GM12864 (cell line): ENCODE measurements around the gene CD82.
"Not testable (repeated sequence)": the region's sequence is repeated elsewhere in the genome, so short reads cannot be mapped to it uniquely, and the experiment has no call there.

Experiments used
- DNase-seq: peaks from one replicate; pipeline ENCODE4 v3.0.0-alpha.2; 2011; ENCODE audit warnings: low read depth
- H3K4me3 ChIP-seq: 2 replicates; pipeline ENCODE4 v1.5.1; 2011; ENCODE audit warnings: mild to moderate bottlenecking, low read depth, low read length, control low read depth
- TF ChIP-seq, protein P1 (sequence below): IDR thresholded peaks from 2 replicates; pipeline ENCODE4 v1.5.1; 2011; ENCODE audit warnings: low read depth, mild to moderate bottlenecking, moderate library complexity, low read length, control low read depth, inconsistent platforms; ENCODE audit errors: missing control alignments

CD82 gene

DNA sequence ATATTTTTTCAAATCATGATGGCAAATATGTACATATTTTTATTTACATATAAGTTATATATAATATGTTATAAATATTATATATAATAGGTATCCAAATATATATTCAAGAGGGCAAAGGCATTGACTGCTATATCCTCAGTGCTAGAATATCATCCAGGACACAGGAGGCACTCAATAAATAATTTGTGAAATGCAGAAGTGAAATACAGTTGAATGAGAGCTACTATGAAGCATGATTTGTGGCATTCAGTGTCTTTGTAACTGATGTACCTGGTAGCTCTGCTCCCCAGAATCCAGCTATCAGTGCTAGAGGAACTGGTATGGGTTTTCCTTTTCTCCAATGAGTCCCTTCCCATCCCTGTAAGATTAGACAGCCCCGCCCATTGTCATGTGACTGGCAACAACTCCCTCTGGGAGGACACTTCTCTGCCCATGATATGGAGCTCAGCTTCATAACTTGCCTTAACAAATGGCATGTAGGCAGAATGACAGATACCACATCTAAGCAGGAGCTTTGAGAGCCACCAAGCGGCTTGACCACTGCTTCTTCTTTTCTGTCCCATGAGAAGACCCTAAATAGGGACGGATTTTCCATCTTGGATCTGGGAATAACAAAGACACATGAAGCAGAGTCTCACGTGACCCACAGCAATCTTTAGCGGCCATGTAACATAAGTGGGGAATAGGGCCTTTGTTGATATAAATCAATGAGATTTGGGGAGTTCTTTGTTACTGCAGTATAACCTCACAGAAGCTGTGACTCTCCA lies 10.2 kb upstream of the CD82 start:
- no peak for DNase-seq
- TF ChIP-seq, protein P1, sequence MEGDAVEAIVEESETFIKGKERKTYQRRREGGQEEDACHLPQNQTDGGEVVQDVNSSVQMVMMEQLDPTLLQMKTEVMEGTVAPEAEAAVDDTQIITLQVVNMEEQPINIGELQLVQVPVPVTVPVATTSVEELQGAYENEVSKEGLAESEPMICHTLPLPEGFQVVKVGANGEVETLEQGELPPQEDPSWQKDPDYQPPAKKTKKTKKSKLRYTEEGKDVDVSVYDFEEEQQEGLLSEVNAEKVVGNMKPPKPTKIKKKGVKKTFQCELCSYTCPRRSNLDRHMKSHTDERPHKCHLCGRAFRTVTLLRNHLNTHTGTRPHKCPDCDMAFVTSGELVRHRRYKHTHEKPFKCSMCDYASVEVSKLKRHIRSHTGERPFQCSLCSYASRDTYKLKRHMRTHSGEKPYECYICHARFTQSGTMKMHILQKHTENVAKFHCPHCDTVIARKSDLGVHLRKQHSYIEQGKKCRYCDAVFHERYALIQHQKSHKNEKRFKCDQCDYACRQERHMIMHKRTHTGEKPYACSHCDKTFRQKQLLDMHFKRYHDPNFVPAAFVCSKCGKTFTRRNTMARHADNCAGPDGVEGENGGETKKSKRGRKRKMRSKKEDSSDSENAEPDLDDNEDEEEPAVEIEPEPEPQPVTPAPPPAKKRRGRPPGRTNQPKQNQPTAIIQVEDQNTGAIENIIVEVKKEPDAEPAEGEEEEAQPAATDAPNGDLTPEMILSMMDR, result no peak

DNA sequence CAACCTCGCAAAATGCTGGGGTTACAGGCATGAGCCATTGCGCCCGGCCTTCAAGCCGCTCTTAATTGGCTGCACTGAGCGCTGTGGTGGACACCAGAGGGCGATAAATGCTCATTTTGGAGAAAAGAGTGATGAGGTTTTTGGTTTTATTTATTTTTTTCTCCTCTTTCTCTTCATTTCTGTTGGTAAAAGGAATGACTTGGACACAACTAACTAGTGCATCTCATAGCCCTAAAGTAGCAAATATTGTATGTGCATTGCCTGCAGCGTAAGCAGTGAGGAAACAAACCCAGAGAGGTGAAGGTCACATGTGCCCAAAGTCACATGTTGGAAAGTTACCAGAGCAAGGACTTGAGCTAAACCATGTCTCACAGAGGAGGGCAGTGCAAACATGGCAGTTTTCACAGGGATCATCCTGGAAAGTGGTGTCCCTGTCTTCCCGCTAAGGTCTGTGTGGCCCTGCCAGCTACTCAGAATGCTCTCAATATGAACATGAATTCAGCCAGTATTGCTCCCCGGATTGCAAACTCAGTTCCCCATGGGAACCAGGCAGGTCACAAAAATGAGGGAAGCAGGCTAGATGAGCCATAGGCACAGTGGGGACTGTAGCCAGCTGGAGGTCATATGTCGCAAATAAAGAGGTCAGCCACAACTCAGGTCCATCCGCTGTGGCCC lies 8.6 kb upstream of the CD82 start:
- no peak overlapping the region for H3K4me3 ChIP-seq
- TF ChIP-seq, protein P1, result peak; percentile 70

More for the DNA sequence above, 10.2 kb upstream of the CD82 start:
- no peak overlapping the region for H3K4me3 ChIP-seq

DNA sequence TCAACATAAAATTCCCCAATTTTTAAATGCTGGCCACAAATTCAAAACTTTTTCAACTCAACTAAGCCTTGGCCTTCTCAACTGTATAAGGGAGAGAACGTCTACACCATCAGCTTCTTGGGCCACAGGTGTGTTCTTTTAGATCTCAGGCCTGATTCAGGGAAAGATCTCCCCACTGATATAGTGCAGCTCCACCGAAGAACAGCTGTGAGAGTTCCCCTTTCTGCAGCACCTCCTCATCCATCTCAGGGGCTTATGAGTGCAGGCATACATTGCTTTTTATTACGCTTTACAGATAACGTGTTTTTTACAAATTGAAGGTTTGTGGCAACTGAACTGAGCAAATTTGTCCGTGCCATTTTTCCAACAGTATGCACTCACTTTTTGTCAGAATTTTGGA lies 8.0 kb upstream of the CD82 start:
- TF ChIP-seq, protein P1, result no peak
- no peak overlapping the region for H3K4me3 ChIP-seq
- no peak for DNase-seq

More for the DNA sequence above, 8.6 kb upstream of the CD82 start:
- no peak for DNase-seq

DNA sequence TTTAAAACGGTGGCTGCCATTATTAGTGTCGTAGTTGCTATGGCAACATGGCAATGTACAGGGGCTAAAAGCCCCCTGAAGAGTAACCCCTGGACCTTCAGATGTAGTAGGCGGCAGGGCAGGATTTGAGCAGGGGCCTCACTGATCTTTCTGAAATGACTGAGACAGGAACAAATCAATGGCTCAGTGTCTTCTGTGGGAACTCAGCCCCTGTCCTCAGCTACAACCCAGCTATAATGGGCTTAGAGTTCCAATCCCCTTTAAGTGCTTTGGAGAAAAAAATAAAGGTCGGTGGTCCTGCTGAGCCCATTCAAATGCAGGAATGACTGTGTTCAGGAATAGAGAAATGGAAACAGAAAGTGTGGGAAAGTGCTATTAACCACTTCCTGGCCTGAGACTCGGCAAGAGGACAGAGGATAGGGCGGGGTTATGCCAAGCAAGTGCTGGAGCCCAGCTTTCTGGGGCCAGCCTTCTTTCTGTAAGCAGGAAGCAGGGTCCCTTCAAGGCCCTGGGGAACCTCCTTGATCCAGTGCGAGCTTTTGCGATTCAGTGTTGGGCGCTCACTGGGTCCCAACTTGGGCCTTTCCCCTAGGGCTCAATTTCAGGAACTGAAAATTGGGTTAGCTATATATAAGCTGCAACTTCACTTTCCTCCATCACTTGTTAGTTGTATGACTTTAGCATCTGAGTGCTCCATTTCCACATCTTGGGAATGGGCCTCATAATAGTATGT lies 6.1 kb upstream of the CD82 start:
- peak overlapping the region; percentile 6 for H3K4me3 ChIP-seq
- TF ChIP-seq, protein P1, result no peak
- DNase-seq, result peak; percentile 66

DNA sequence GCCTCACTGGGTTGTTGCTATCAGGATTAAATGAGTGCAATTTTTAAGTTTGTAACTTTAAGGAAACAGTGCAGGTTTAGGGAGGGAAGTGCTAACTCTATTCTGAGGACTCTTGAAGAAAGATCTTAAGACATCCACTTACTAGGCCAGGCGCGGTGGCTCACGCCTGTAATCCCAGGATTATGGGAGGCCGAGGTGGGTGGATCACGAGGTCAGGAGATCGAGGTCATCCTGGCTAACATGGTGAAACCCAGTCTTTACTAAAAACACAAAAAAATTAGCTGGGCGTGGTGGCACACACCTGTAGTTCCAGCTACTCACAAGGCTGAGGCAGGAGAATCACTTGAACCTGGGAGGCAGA lies 5.5 kb upstream of the CD82 start:
- not testable (repeated sequence) for H3K4me3 ChIP-seq, DNase-seq

DNA sequence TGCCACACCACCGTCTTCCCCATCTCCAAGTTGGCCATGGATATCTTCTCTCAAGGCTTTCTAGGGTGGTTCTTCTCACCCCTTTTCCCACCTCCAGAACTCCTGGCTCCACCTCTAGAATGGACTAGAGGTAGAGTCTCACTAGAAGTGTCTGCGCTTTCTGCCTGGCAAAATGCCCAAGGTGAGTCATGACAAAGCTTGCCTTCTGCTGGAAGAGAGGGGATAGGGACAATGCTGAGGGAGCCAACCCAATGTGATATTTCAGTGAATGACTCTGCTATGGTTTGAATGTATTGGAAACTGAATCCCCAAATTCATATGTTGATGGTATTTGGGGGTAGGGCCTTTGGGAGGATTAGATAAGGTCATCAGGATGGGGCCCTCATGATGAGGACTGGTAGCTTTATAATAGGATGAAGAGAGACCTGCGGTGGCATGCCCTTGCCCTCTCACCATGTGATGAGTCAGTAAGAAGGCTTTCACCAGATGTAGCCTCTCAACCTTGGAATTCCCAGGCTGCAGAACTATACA lies 4.1 kb upstream of the CD82 start:
- H3K4me3 ChIP-seq, result no peak overlapping the region
- DNase-seq, result no peak
- TF ChIP-seq, protein P1, result no peak

DNA sequence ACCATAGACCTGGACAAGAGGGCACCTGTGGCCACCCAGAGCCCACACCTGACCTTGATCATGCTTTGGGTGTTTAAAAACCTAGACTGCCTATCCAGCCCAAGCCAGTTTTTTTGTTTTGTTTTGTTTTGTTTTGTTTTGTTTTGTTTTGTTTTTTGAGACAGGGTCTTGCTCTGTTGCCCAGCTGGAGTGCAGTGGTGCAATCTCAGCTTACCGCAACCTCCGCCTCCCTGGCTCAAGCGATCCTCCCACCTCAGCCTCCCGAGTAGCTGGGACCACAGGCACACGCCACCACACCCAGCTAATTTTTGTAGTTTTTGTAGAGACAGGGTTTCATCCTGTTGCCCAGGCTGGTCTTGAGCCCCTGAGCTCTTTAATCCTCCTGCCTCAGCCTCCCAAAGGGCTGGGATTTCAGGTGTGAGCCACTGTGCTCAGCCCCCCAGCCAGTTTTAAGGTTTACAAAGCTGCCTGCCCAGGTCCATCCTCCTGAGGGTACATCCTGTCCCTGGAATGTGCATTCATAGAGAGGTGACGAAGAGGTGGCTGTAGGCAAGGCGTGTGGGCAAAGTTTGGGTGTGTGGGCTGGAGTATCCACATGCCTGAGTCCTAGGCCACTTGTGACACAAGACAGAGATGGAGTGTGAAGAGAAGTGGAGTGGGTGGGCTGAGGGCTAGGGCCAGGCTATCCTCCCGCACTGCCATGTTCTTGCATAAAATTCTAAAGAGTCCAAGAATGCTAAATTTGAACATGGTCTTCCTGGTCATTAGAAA lies 3.3 kb upstream of the CD82 start:
- H3K4me3 ChIP-seq, result no peak overlapping the region
- DNase-seq, result no peak
- TF ChIP-seq, protein P1, result no peak
